H1 (cell line): ENCODE measurements around the gene SLC25A51. TPM values are rescaled to one million over a fixed set of nuclear protein-coding genes. Genes with fewer than 3 reads are reported as not detected.

ENCODE experiments used
- ASH2L ChIP-seq: fragments of 200-600, 300-600 bp; sonication (generic); IDR thresholded peaks from one replicate; pipeline ENCODE4 v1.7.1; 2017; ENCODE audit warnings: low read length
- BACH1 ChIP-seq: IDR thresholded peaks from 2 replicates; pipeline ENCODE4 v1.6.1; 2012; ENCODE audit warnings: low read length, improper control_type of control experiment
- CBX8 ChIP-seq: fragments of 300-800, 300-1000 bp; sonication (generic); IDR thresholded peaks from 2 replicates; pipeline ENCODE4 v1.7.1; 2016; ENCODE audit warnings: low read depth, low read length, borderline replicate concordance
- CEBPB ChIP-seq: IDR thresholded peaks from 2 replicates; pipeline ENCODE4 v1.6.1; 2012; ENCODE audit warnings: low read depth, low read length
- CHD7 ChIP-seq: fragments of 300-600 bp; sonication (generic); IDR thresholded peaks from 2 replicates; pipeline ENCODE4 v1.7.1; 2012; ENCODE audit warnings: low read length, moderate library complexity, mild to moderate bottlenecking, inconsistent platforms; ENCODE audit not compliant: insufficient replicate concordance
- EP300 ChIP-seq, 2 experiments: IDR thresholded peaks; 1 replicate in 1 of 2; 2 replicates in 1 of 2; pipeline ENCODE4 v1.6.1; 2011 to 2012; ENCODE audit warnings: low read depth in 2 of 2, low read length in 2 of 2, mild to moderate bottlenecking in 2 of 2, borderline replicate concordance in 1 of 2, inconsistent platforms in 1 of 2, moderate library complexity in 1 of 2
- RFX5 ChIP-seq: IDR thresholded peaks from 2 replicates; pipeline ENCODE4 v1.6.1; 2011; ENCODE audit warnings: low read depth, low read length, improper control_type of control experiment, borderline replicate concordance
- RXRA ChIP-seq: IDR thresholded peaks from 2 replicates; pipeline ENCODE4 v1.6.1; 2011; ENCODE audit warnings: low read depth, mild to moderate bottlenecking, low read length, moderate library complexity; ENCODE audit not compliant: insufficient read depth
- SIN3A ChIP-seq, 2 experiments: IDR thresholded peaks in 1 of 2; conservative IDR thresholded peaks in 1 of 2; 2 replicates each; pipeline ENCODE4 v1.6.1; 2011 to 2012; ENCODE audit warnings: low read length in 2 of 2, improper control_type of control experiment in 1 of 2, low read depth in 1 of 2, mild to moderate bottlenecking in 1 of 2
- TEAD4 ChIP-seq: IDR thresholded peaks from 2 replicates; pipeline ENCODE4 v1.6.1; 2012; ENCODE audit warnings: low read depth, low read length, inconsistent platforms, mixed read lengths
- polyA plus RNA-seq, 7 experiments: library from polyadenylated mRNA; depleted of rRNA in 3 of 7; stranded (reverse) in 5 of 7; unstranded in 2 of 7; fragments of >200 nt in 5 of 7; fragments of 200-250 nt in 2 of 7; gene quantifications; 1 replicate in 5 of 7; 2 replicates in 1 of 7; 4 replicates in 1 of 7; pipeline versions ENCODE4 v1.2.1 to v1.2.3, GENCODE V29; 2011 to 2013; ENCODE audit warnings: missing spikeins in 2 of 7, mixed read lengths in 2 of 7
- total RNA-seq: library from RNA; stranded (reverse); fragmentation: NEBNext Ultra II Directional; extraction: Animal tissue kit (Norgen Biotek cat#: 25700); gene quantifications from 2 replicates; pipeline ENCODE4 v1.2.1, GENCODE V29; 2021

Gene SLC25A51
- total and polyA plus RNA-seq, 2 of the 8 experiments (the other 6 are each of a cell fraction or from before 2014, with no cell fraction given), result 8.0 to 14.5 TPM

GRCh38 chr9:37921546-37922300, 17.8 kb upstream of the SLC25A51 start (continued):
- TF ChIP-seq CHD7, result no peak
- TF ChIP-seq TEAD4, result no peak
- no peak for TF ChIP-seq CBX8
- no peak for TF ChIP-seq RXRA
- TF ChIP-seq CEBPB, result no peak
- TF ChIP-seq ASH2L, result no peak
- TF ChIP-seq BACH1, result no peak
- TF ChIP-seq SIN3A (conservative IDR thresholded peaks at IDR 0.05 in 1 of 2, IDR thresholded peaks at IDR 0.05 in 1 of 2; ENCODE audit: low read depth in 1 of 2, low read length in 2 of 2), result no peak
- TF ChIP-seq EP300 (IDR thresholded peaks at IDR 0.05; ENCODE audit: borderline replicate concordance in 1 of 2, low read depth in 2 of 2, low read length in 2 of 2), result no peak
- TF ChIP-seq RFX5, result no peak
